Sigmoid colon (tissue), 4 donors: ENCODE measurements around the gene MMRN1.

Experiments
- CTCF ChIP-seq, 4 experiments: fragments of 450-650 bp in 3 of 4; fragments of 200-600 bp in 1 of 4; IDR thresholded peaks; one replicate each; pipeline ENCODE4 v1.5.1; 2016 to 2019; ENCODE audit warnings: antibody characterized with exemption in 4 of 4, mild to moderate bottlenecking in 3 of 4, moderate library complexity in 2 of 4
- EP300 ChIP-seq, 4 donors: sonication (generic); formaldehyde crosslinking; IDR thresholded peaks; one replicate each; pipeline ENCODE4 v1.6.1; 2017; ENCODE audit warnings: antibody characterized with exemption in 4 of 4
- POLR2A ChIP-seq, 2 donors: fragments of 450-650 bp; IDR thresholded peaks; one replicate each; pipeline ENCODE4 v1.6.1; 2016; ENCODE audit warnings: antibody characterized with exemption in 2 of 2, mild to moderate bottlenecking in 2 of 2, moderate library complexity in 2 of 2
- POLR2AphosphoS5 ChIP-seq, 4 donors: sonication (generic); formaldehyde crosslinking; IDR thresholded peaks; one replicate each; pipeline ENCODE4 v1.6.1; 2017; ENCODE audit warnings: antibody characterized with exemption in 4 of 4

- TF ChIP-seq POLR2A (IDR thresholded peaks at IDR 0.05): no peak
- no peak for TF ChIP-seq CTCF (IDR thresholded peaks at IDR 0.05)
- TF ChIP-seq POLR2AphosphoS5 (IDR thresholded peaks at IDR 0.05): no peak
- no peak for TF ChIP-seq EP300 (IDR thresholded peaks at IDR 0.05)
These were observed 33.7 kb upstream of the MMRN1 start for GRCh38 chr4:89860971-89861370.
